Naive thymus-derived CD4-positive, alpha-beta T cell (primary cell): ENCODE measurements around the gene MZT2B. TPM values are rescaled to one million over a fixed set of nuclear protein-coding genes. Genes with fewer than 3 reads are reported as not detected.
"Not testable (repeated sequence)": the region's sequence is repeated elsewhere in the genome, so short reads cannot be mapped to it uniquely, and the experiment has no call there.

Experiments used
- ATAC-seq: fragments of 150-1000 bp; cut with Tn5 transposase; 2 replicates; pipeline ENCODE4 v1.10.0; 2021; ENCODE audit warnings: mild to moderate bottlenecking, moderate library complexity
- CTCF ChIA-PET: fragments of 350-600 bp; sonication (Branson Sonifier 250); formaldehyde crosslinking; loops from one replicate; lab custom pipeline; 2021; ENCODE audit warnings: antibody characterized with exemption; lab: Charles Lee
- POLR2A ChIA-PET: fragments of 350-600 bp; sonication (Branson Sonifier 250); formaldehyde crosslinking; loops from one replicate; lab custom pipeline; 2021; ENCODE audit warnings: antibody characterized with exemption, inconsistent platforms; lab: Charles Lee
- DNase-seq, 9 donors: peaks; one replicate each; pipeline versions ENCODE4 v3.0.0 to v3.0.0-alpha.2; 2020 to 2022; ENCODE audit warnings: mixed read lengths in 1 of 9
- H3K27ac ChIP-seq: one replicate; pipeline ENCODE4 v1.7.0; 2013; ENCODE audit warnings: mild to moderate bottlenecking, low read depth, low read length, moderate library complexity
- H3K27me3 ChIP-seq, 2 donors: one replicate each; pipeline ENCODE4 v1.7.0; 2013; ENCODE audit warnings: low read length in 2 of 2, mild to moderate bottlenecking in 2 of 2, moderate library complexity in 2 of 2; ENCODE audit not compliant: control insufficient read depth in 2 of 2, insufficient read depth in 2 of 2
- H3K36me3 ChIP-seq, 3 experiments: 1 replicate in 2 of 3; 2 replicates in 1 of 3; pipeline ENCODE4 v1.7.0; 2013; ENCODE audit warnings: low read length in 3 of 3, mild to moderate bottlenecking in 3 of 3, moderate library complexity in 1 of 3; ENCODE audit not compliant: insufficient read depth in 3 of 3, control insufficient read depth in 2 of 3
- H3K4me1 ChIP-seq, 2 donors: one replicate each; pipeline ENCODE4 v1.7.0; 2013; ENCODE audit warnings: low read length in 2 of 2, mild to moderate bottlenecking in 2 of 2, moderate library complexity in 1 of 2; ENCODE audit not compliant: control insufficient read depth in 2 of 2, insufficient read depth in 2 of 2
- H3K4me3 ChIP-seq: 2 replicates; pipeline ENCODE4 v1.7.0; 2013; ENCODE audit warnings: mild to moderate bottlenecking, low read length
- H3K9me3 ChIP-seq, 3 experiments: 1 replicate in 2 of 3; 2 replicates in 1 of 3; pipeline ENCODE4 v1.7.0; 2013; ENCODE audit warnings: low read length in 3 of 3; ENCODE audit not compliant: control insufficient read depth in 2 of 3
- H3K27ac Mint-ChIP-seq, 9 donors: one replicate each; pipeline ENCODE4 v1.8.0; 2020 to 2022; ENCODE audit warnings: mixed read lengths in 9 of 9, mild to moderate bottlenecking in 8 of 9, moderate library complexity in 5 of 9, inconsistent platforms in 2 of 9
- H3K27me3 Mint-ChIP-seq, 5 donors: one replicate each; pipeline ENCODE4 v1.8.0; 2021 to 2022; ENCODE audit warnings: mixed read lengths in 5 of 5, mild to moderate bottlenecking in 1 of 5
- H3K36me3 Mint-ChIP-seq, 5 donors: one replicate each; pipeline ENCODE4 v1.8.0; 2020 to 2022; ENCODE audit warnings: mixed read lengths in 5 of 5, mild to moderate bottlenecking in 3 of 5, inconsistent platforms in 1 of 5
- H3K4me1 Mint-ChIP-seq, 7 donors: one replicate each; pipeline ENCODE4 v1.8.0; 2020 to 2022; ENCODE audit warnings: mixed read lengths in 7 of 7, mild to moderate bottlenecking in 3 of 7, inconsistent platforms in 1 of 7
- H3K4me3 Mint-ChIP-seq, 10 donors: one replicate each; pipeline ENCODE4 v1.8.0; 2020 to 2022; ENCODE audit warnings: mild to moderate bottlenecking in 10 of 10, mixed read lengths in 10 of 10, moderate library complexity in 6 of 10, inconsistent platforms in 2 of 10
- H3K9me3 Mint-ChIP-seq, 11 donors: one replicate each; pipeline ENCODE4 v1.8.0; 2020 to 2022; ENCODE audit warnings: mixed read lengths in 11 of 11, mild to moderate bottlenecking in 4 of 11, inconsistent platforms in 1 of 11, moderate library complexity in 1 of 11
- intact Hi-C, 2 donors: fragments of 100-400 bp; cut with micrococcal nuclease; formaldehyde crosslinking; loops; one replicate each; pipeline ENCODE4 v1.15.1; 2023
- polyA plus RNA-seq, 2 donors: library from polyadenylated mRNA; unstranded; fragments of 300-500 nt; fragmentation: Illumina TruSeq; gene quantifications; one replicate each; pipeline ENCODE4 v1.2.3, GENCODE V29; 2021
- total RNA-seq, 6 experiments: library from RNA in 5 of 6; stranded (reverse) in 5 of 6; gene quantifications; 1 replicate in 5 of 6; 2 replicates in 1 of 6; pipeline ENCODE4 v1.2.3 and lab custom pipeline; 2021 to 2026

MZT2B gene
- total and polyA plus RNA-seq, 7 experiments from 2014 or later, result 180 to 323 (median 227) TPM

DNA sequence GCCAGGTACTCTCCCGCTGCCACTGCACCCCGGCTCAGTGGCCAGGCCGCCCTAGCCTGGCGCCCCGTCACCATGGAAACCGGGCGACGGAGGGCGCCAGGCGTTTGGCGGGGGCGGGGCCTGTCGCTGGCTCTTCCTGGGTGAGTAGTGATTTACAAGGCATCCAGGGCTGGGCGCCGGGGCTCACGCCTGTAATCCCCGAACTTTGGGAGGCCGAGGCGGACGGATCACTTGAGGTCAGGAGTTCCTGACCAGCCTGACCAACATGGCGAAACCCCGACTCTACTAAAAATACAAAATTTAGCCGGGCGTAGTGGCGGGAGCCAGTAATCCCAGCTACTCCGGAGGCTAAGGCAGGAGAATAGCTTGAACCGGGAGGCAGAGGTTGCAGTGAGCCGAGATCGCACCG lies 37.1 kb upstream of the MZT2B start, which contains the start of gene CCDC74B:
CCDC74B (minus strand) TSS at position 107 of the 409 bp plus-strand sequence. CDS start 116 bp downstream, outside the sequence.
- Mint-ChIP-seq H3K4me1 (peaks cover 0 to 19% (median 3%) of the 10 kb centered on the region in 7 donors), H3K27ac (peak within 1 kb of the TSS in 1 of 9 donors; percentile 16), H3K4me3 (peak within 1 kb of the TSS; percentile 70 to 89 (median 80)), H3K27me3 (peaks cover 5 to 18% (median 15%) of the 10 kb centered on the region in 5 donors)
- ATAC-seq (peak; percentile 82), DNase-seq (peak in 8 of 9 donors; percentile 18 to 66 (median 46))
- H3K36me3 Mint-ChIP-seq, H3K27ac ChIP-seq, H3K4me1 ChIP-seq, CTCF ChIA-PET, H3K36me3 ChIP-seq, H3K4me3 ChIP-seq, POLR2A ChIA-PET, H3K9me3 ChIP-seq, H3K27me3 ChIP-seq, H3K9me3 Mint-ChIP-seq: not testable (repeated sequence)
- intact Hi-C loops, result loop anchor here (1.0 to 5.0 kb wide), 2 partner anchors 36 to 37 kb away; partner anchors contain the start of genes SMPD4 (in 2 of the 2) and MZT2B (in 1 of the 2)

DNA sequence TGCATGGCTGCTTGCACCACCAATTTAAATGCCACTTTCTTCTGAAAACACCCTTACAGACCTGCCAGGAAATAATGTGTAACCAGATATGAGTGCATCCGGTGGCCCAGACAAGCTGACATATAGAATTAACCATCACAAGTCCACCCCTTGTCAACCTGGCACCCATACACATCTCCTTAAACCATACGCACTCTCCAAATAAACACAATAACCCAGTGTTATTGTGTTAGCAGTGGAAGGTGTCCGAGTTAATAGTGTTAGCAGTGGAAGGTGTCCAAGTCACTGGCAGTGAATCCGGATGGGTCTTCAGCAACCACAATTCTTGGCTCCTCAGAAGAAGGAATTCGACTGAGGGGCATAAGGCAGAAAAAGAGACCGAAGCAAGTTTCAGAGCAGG lies 33.5 kb upstream of the MZT2B start:
- DNase-seq, H3K4me1 ChIP-seq, ATAC-seq, H3K27ac ChIP-seq, H3K27ac Mint-ChIP-seq, H3K9me3 Mint-ChIP-seq, H3K4me3 Mint-ChIP-seq, CTCF ChIA-PET, POLR2A ChIA-PET, H3K36me3 Mint-ChIP-seq, H3K9me3 ChIP-seq, H3K27me3 ChIP-seq, H3K4me3 ChIP-seq: not testable (repeated sequence)
- H3K36me3 ChIP-seq, result peaks cover 0 to 16% (median 0%) of the 10 kb centered on the region in 3 experiments
- Mint-ChIP-seq H3K27me3 (peaks cover 5 to 11% (median 8%) of the 10 kb centered on the region in 5 donors), H3K4me1 (peaks cover 0 to 12% (median under 1%) of the 10 kb centered on the region in 7 donors)
- intact Hi-C loops, result loop anchor here in 1 of 2 donors (5.0 kb wide), 1 partner anchor 34 kb away; the partner anchor contains the start of genes MZT2B and SMPD4

DNA sequence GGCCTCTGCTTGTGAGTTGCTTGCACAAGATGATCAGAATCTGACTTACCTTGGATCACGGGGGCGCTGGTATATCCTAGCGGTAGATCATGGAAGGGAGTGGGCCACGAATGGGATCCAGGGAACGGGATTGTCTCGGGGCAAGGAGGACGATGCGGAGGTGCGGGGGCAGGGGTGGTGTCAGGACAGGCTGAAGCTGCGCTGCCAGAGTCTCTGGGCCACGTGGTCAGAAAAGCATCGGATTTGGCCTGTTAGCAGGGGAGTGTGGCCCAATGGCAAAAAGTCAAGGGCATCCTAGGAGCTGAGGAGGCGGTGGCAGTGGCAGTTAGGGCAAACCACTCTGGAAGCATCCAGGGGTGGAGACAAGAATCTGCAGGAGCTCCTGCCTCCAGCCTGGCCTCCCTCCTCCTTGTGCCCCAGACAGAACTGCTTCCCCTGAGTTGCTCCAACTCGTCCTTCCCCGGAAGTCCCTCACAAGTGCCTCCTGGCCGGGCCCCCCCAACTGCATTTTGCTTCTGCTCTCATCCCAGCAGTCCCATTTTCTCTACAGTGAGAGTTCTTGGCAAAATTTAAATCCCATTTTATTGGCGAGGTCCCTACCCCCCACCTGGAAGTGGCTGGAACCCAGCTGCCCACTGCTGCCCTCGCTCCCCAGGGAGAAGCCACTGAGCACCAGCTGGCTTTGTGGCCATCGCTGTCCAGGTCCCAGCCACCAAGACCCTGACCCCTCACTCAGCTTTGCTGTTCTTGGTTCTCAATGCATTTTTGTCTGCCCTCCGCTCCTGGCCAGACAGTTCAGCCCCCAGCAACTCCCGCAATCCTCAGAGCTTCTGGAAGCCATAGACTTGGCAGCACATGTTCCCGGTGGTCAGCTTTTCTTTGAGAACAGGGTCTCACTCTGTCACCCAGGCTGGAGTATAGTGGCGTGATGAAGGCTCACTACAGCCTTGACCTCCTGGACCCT lies 31.6 kb upstream of the MZT2B start:
- H3K27me3 Mint-ChIP-seq, result peaks cover 3 to 10% (median 7%) of the 10 kb centered on the region in 5 donors

DNA sequence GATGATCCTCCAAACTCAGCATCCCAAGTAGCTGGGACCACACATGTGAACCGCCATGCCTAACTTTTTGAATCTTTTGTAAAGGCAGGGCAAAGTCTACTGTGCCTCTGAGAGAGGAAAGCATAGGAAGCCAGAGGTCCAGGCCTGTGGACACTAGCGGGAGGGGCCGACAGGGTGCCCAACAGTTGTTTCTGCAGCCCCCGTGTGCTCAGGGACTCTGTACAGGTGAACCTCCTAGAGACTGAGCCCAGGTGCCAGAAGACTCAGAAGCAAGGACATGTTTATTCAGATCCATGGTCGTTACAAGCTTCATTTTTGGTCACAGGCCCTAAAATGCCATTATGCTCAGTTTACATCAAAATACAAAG lies 30.9 kb upstream of the MZT2B start:
- H3K27me3 Mint-ChIP-seq, DNase-seq, H3K4me3 ChIP-seq: not testable (repeated sequence)

More for the DNA sequence above, 31.6 kb upstream of the MZT2B start:
- ChIA-PET CTCF (no interaction called here), POLR2A (no interaction called here)
- peaks cover 0 to 4% (median 2%) of the 10 kb centered on the region in 5 donors for H3K36me3 Mint-ChIP-seq
- ATAC-seq (no peak), DNase-seq (no peak)
- Histone ChIP-seq H3K36me3 (peaks cover 0 to 33% (median 0%) of the 10 kb centered on the region in 3 experiments), H3K4me3 (no peak overlapping the region), H3K27ac (no peak overlapping the region), H3K9me3 (no peaks in the 10 kb centered on the region), H3K4me1 (no peaks in the 10 kb centered on the region), H3K27me3 (no peaks in the 10 kb centered on the region)
- H3K9me3 Mint-ChIP-seq, result no peaks in the 10 kb centered on the region
- H3K4me3 Mint-ChIP-seq, result no peak overlapping the region
- intact Hi-C loops, result no loop called here
- peaks cover 0 to 6% (median 0%) of the 10 kb centered on the region in 7 donors for H3K4me1 Mint-ChIP-seq
- H3K27ac Mint-ChIP-seq, result no peak overlapping the region

DNA sequence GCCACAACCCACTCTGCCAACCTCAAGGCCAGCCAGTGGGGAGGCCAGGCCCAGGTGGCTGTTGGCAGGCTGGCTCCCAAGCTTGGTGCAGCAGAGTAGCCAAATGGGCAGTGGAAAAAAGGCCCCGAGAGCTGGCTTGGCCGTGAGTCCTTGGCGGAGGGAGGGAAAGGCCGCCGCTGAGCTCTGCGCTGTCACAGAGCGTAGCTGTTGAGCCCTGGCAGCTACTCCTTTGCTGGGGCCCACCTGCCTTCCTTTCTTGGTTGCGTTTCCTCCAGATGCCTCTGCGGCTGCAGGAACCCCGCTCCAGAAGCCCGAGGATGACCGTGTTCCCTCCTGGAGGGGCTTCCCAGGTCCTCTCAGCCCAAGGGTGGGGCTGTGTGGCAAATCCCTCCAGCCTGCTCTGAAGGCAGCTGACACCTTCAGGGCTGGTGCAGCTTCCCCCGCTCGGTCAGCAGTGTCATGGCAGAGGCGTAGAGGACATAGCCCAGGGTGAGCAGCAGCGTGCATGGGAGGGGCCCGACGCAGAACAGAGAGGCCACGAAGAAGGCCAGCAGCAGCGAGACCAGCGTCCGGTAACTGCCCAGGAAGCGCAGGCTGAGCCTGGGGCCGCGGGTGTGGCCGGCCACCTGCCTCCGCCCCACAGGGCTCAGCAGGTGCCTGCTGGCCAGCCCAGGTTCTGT lies 29.8 kb upstream of the MZT2B start:
- H3K4me3 Mint-ChIP-seq, H3K9me3 ChIP-seq, H3K4me3 ChIP-seq, H3K27me3 Mint-ChIP-seq, DNase-seq, H3K27me3 ChIP-seq, H3K9me3 Mint-ChIP-seq, CTCF ChIA-PET, H3K4me1 Mint-ChIP-seq, POLR2A ChIA-PET, H3K27ac ChIP-seq, intact Hi-C loops, H3K36me3 Mint-ChIP-seq, H3K4me1 ChIP-seq: not testable (repeated sequence)
- peaks cover 0 to 43% (median 0%) of the 10 kb centered on the region in 3 experiments for H3K36me3 ChIP-seq
- ATAC-seq, result peak; percentile 2
- peak overlapping the region in 1 of 9 donors; percentile 52 for H3K27ac Mint-ChIP-seq

More for the DNA sequence above, 30.9 kb upstream of the MZT2B start:
- H3K36me3 ChIP-seq, result peaks cover 0 to 40% (median 0%) of the 10 kb centered on the region in 3 experiments
- H3K4me1 Mint-ChIP-seq, H3K27ac Mint-ChIP-seq, H3K9me3 Mint-ChIP-seq, POLR2A ChIA-PET, intact Hi-C loops, ATAC-seq, H3K4me1 ChIP-seq, H3K27ac ChIP-seq, CTCF ChIA-PET, H3K36me3 Mint-ChIP-seq, H3K4me3 Mint-ChIP-seq, H3K27me3 ChIP-seq, H3K9me3 ChIP-seq: not testable (repeated sequence)

DNA sequence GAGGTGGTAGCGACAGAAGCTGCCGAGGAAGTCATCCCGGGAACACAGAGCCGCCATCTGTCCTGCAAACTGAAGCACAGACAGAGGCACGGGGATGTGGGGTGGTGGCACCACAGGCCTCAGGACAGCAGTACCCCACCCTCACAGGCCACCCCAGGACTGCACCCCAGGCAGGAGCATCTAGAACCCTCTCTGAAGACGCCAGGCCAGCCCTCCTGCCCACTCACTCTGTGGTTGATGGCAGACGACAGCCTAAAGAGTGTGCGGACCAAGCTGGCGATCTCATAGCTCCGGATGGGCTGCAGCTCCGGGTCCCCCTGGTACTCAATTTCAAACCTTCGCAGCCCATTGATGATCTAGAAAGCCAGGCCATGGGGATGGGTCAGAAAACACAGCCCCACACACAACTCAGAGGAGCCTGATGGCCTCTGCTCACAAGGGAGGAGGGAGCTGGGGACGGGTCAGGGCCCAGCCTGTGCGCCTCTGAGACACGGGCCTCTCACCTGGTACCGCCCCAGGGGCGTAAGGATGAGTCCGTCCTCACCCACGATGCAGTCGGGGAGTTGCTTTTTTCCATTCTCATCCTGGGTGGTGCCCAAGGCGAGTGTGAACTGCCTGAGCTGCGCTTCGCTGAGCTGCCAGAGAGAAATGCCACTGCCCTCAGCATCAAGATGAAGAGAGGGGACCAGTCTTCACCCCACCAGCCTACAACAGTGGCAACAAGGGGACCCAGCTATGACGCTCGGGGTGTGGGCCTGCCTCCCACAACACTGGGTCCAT lies 29.1 kb upstream of the MZT2B start:
- Mint-ChIP-seq H3K27ac (no peak overlapping the region), H3K4me1 (peaks cover 0 to 7% (median 0%) of the 10 kb centered on the region in 7 donors), H3K4me3 (no peak overlapping the region), H3K9me3 (no peaks in the 10 kb centered on the region), H3K36me3 (peaks cover 0 to 3% (median 0%) of the 10 kb centered on the region in 5 donors), H3K27me3 (no peaks in the 10 kb centered on the region)
- ATAC-seq (peak; percentile 3), DNase-seq (no peak)
- Histone ChIP-seq H3K27me3 (no peaks in the 10 kb centered on the region), H3K36me3 (peaks cover 0 to 48% (median 0%) of the 10 kb centered on the region in 3 experiments), H3K4me1 (no peaks in the 10 kb centered on the region), H3K9me3 (no peaks in the 10 kb centered on the region), H3K27ac (no peak overlapping the region), H3K4me3 (no peak overlapping the region)
- ChIA-PET POLR2A (no interaction called here), CTCF (no interaction called here)
- intact Hi-C loops, result no loop called here
